Effector memory CD4-positive, alpha-beta T cell (primary cell): ENCODE measurements around the gene CDS1.
A peak's percentile ranks its signal among the peaks of the same experiment; 100 is the strongest.
"Not testable (repeated sequence)": the region's sequence is repeated elsewhere in the genome, so short reads cannot be mapped to it uniquely, and the experiment has no call there.

Experiments
- DNase-seq, 3 donors: peaks; one replicate each; pipeline ENCODE4 v3.0.0-alpha.2; 2020
- H3K27ac ChIP-seq: 2 replicates; pipeline ENCODE4 v1.7.0; 2013; ENCODE audit warnings: mild to moderate bottlenecking, low read length, moderate library complexity; ENCODE audit not compliant: insufficient read depth, poor library complexity, severe bottlenecking
- H3K27me3 ChIP-seq: replicated peaks from 2 replicates; pipeline ENCODE4 v1.7.0; 2013; ENCODE audit warnings: mild to moderate bottlenecking, low read length; ENCODE audit not compliant: insufficient read depth, control insufficient read depth, poor library complexity, severe bottlenecking
- H3K36me3 ChIP-seq: 2 replicates; pipeline ENCODE4 v1.7.0; 2013; ENCODE audit warnings: mild to moderate bottlenecking, low read length, moderate library complexity; ENCODE audit not compliant: control insufficient read depth, insufficient read depth
- H3K4me1 ChIP-seq: 2 replicates; pipeline ENCODE4 v1.7.0; 2013; ENCODE audit warnings: low read length, mild to moderate bottlenecking; ENCODE audit not compliant: control insufficient read depth, insufficient read depth, poor library complexity, severe bottlenecking
- H3K4me3 ChIP-seq: 2 replicates; pipeline ENCODE4 v1.7.0; 2013; ENCODE audit warnings: low read length, low read depth, mild to moderate bottlenecking; ENCODE audit not compliant: insufficient read depth, poor library complexity, severe bottlenecking
- H3K9me3 ChIP-seq: 2 replicates; pipeline ENCODE4 v1.7.0; 2013; ENCODE audit warnings: mild to moderate bottlenecking, low read length, moderate library complexity; ENCODE audit not compliant: control insufficient read depth
- total RNA-seq, 3 donors: gene quantifications; one replicate each; lab custom pipeline; 2026; lab: John Stamatoyannopoulos, UW

CDS1 gene
- total RNA-seq: 0.97 to 2.2 (median 1.1) reads per million in 3 donors

GRCh38 chr4:84582988-84583875, at the start of gene CDS1:
CDS1 (plus strand) TSS chr4:84583127; CDS start chr4:84583402, 275 bp downstream.
- Histone ChIP-seq H3K36me3 (no peaks in the 10 kb centered on the region), H3K27me3 (peaks cover 3% of the 10 kb centered on the region), H3K4me1 (peaks cover 12% of the 10 kb centered on the region), H3K9me3 (no peaks in the 10 kb centered on the region), H3K27ac (peak within 1 kb of the TSS; percentile 32), H3K4me3 (peak within 1 kb of the TSS; percentile 70)
- DNase-seq: peak in 1 of 3 donors; percentile 8

GRCh38 chr4:84535901-84536300, 47.0 kb upstream of the CDS1 start:
- no peaks in the 10 kb centered on the region for H3K4me1 ChIP-seq
- H3K36me3 ChIP-seq: no peaks in the 10 kb centered on the region
- DNase-seq: no peak
- H3K4me3 ChIP-seq: no peak overlapping the region
- H3K27ac ChIP-seq: no peak overlapping the region
- H3K9me3 ChIP-seq: no peaks in the 10 kb centered on the region
- H3K27me3 ChIP-seq: no peaks in the 10 kb centered on the region

DNA sequence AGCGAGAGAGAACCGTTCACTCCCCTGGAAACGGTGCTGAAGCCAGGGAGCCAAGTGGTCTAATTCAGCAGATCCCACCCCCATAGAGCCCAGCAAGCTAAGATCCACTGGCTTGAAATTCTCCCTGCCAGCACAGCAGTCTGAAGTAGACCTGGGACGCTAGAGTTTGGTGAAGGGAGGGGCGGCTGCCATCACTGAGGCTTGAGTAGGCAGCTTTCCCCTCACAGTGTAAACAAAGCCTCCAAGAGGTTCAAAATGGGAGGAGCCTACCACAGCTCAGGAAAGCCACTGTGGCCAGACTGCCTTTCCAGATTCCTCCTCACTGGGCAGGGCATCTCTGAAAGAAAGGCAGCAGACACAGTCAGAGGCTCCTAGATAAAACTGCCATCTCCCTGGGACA, 37.8 kb upstream of the CDS1 start:
- Histone ChIP-seq H3K9me3 (no peaks in the 10 kb centered on the region), H3K27me3 (no peaks in the 10 kb centered on the region)
- DNase-seq: no peak

DNA sequence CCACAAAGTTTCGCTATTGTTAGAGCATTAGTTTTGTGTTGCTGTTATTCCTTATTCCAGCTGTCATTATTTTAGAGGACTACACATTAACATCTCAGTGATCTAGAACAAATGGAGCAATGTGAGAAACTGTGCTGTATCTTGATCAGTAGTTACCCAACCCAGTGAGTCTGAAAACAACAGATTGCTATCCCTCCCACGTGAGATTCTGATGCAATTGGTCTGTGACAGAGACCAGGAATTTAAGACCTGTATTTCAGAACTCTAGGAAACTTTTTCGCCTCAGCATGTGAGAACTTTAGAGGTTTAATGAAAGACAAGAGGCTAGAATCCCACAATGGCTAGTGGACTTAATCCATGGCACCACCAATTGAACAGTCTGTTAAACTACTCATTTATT, 35.7 kb upstream of the CDS1 start:
- H3K4me1 ChIP-seq: no peaks in the 10 kb centered on the region
- H3K36me3 ChIP-seq: no peaks in the 10 kb centered on the region
- no peaks in the 10 kb centered on the region for H3K27me3 ChIP-seq
- no peaks in the 10 kb centered on the region for H3K9me3 ChIP-seq
- H3K27ac ChIP-seq: no peak overlapping the region
- no peak overlapping the region for H3K4me3 ChIP-seq
- no peak for DNase-seq

More for the DNA sequence above, 37.8 kb upstream of the CDS1 start:
- H3K4me3 ChIP-seq: no peak overlapping the region
- no peaks in the 10 kb centered on the region for H3K36me3 ChIP-seq
- H3K4me1 ChIP-seq: no peaks in the 10 kb centered on the region
- no peak overlapping the region for H3K27ac ChIP-seq

DNA sequence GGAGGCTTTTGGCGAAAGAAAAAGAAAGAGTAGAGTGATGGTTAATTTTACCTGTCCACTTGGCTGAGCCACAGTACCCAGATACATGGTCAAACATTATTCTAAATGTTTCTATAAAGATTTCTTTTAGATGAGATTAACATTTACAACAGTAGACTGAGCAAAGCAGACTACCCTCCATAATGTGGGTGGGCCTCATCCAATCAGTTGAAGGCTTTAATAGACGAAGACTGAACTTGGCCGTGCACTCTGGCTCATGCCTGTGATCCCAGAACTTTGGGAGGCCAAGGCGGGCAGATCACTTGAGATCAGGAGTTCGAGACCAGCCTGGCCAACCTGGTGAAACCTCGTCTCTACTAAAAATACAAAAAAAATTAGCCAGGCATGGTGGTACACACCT, 33.7 kb upstream of the CDS1 start:
- not testable (repeated sequence) for H3K4me3 ChIP-seq, H3K9me3 ChIP-seq, H3K36me3 ChIP-seq, H3K4me1 ChIP-seq, H3K27ac ChIP-seq, DNase-seq, H3K27me3 ChIP-seq

DNA sequence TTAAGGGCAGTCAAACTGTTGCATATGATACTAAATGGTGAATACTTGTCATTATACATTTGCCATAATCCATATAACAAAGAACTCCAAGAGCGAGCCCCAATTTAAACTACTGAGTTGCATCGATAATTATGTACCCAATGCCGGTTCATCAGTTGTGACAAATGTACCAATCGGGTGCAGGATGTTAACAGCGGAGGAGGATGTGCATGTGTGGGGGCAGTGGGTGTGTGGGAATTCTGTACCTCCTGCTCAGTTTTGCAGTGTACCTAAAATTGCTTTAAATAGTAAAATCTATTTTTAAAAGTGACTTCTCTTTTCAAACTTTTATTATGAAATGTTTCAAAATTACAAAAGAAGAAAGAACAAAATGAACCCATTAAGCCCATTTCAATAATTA, 20.8 kb upstream of the CDS1 start:
- H3K4me3 ChIP-seq: no peak overlapping the region
- no peaks in the 10 kb centered on the region for H3K9me3 ChIP-seq
- H3K27me3 ChIP-seq: no peaks in the 10 kb centered on the region
- no peaks in the 10 kb centered on the region for H3K4me1 ChIP-seq
- no peak for DNase-seq
- H3K36me3 ChIP-seq: no peaks in the 10 kb centered on the region
- H3K27ac ChIP-seq: no peak overlapping the region

- no peaks in the 10 kb centered on the region for H3K4me1 ChIP-seq
- no peaks in the 10 kb centered on the region for H3K36me3 ChIP-seq
- no peak overlapping the region for H3K4me3 ChIP-seq
- no peak for DNase-seq
- no peaks in the 10 kb centered on the region for H3K27me3 ChIP-seq
- H3K9me3 ChIP-seq: no peaks in the 10 kb centered on the region
- no peak overlapping the region for H3K27ac ChIP-seq
These were observed 19.9 kb upstream of the CDS1 start for GRCh38 chr4:84563002-84563401.

GRCh38 chr4:84565951-84566350, 17.0 kb upstream of the CDS1 start:
- DNase-seq: no peak
- Histone ChIP-seq H3K27me3 (no peaks in the 10 kb centered on the region), H3K4me1 (no peaks in the 10 kb centered on the region), H3K36me3 (no peaks in the 10 kb centered on the region), H3K27ac (no peak overlapping the region), H3K9me3 (no peaks in the 10 kb centered on the region), H3K4me3 (no peak overlapping the region)

DNA sequence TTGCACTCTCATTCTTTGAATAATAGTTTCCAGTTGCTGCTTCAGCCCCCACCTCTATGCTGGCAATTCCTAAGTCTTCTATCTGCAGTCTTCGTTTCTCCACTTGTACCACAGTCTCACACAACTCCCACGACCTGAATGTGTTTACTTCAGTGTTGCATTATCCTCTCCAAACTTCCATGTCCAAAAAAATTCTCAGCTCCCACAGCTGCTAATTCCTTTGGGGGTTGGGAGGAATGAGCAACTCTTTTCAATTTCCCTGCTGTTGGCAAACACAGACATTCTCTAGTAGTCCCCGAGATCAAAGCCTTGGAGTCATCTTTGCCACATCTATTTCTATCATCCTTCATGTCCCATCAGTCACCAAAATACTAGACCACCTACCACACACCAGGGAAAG, 14.4 kb upstream of the CDS1 start:
- no peaks in the 10 kb centered on the region for H3K27me3 ChIP-seq
- H3K4me1 ChIP-seq: no peaks in the 10 kb centered on the region
- H3K4me3 ChIP-seq: no peak overlapping the region
- H3K36me3 ChIP-seq: no peaks in the 10 kb centered on the region
- no peak for DNase-seq
- no peak overlapping the region for H3K27ac ChIP-seq
- H3K9me3 ChIP-seq: no peaks in the 10 kb centered on the region

GRCh38 chr4:84569009-84569408, 13.9 kb upstream of the CDS1 start:
- Histone ChIP-seq H3K27ac (no peak overlapping the region), H3K4me1 (no peaks in the 10 kb centered on the region), H3K4me3 (no peak overlapping the region), H3K27me3 (no peaks in the 10 kb centered on the region), H3K9me3 (no peaks in the 10 kb centered on the region), H3K36me3 (no peaks in the 10 kb centered on the region)
- DNase-seq: no peak
